ENCODE results near the gene ARHGAP33. TPM values are rescaled to one million over a fixed set of nuclear protein-coding genes. Genes with fewer than 3 reads are reported as not detected.

Gene ARHGAP33
- polyA plus RNA-seq, 1 donor (not counting 4 experiments of a cell fraction or from before 2014, with no cell fraction given): 0.49 TPM

GRCh38 chr19:35801828-35802227 lies 26.5 kb downstream of the ARHGAP33 start:
- no peaks in the 10 kb centered on the region for H4K20me1 ChIP-seq (ENCODE audit: control insufficient read depth, extremely low read depth, insufficient read depth, low read length)
- H3K9me3 ChIP-seq (ENCODE audit: control insufficient read depth, low read depth, low read length): no peaks in the 10 kb centered on the region
- no peaks in the 10 kb centered on the region for H3K4me1 ChIP-seq (ENCODE audit: control insufficient read depth, extremely low read depth, insufficient read depth, low read length)
- no peak for FAIRE-seq
- dilution Hi-C loops (cut with MboI; ENCODE audit: extremely low pct_ligation_motif_present, low sequenced_read_pairs): no loop called here
- TF ChIP-seq EZH2 (IDR thresholded peaks at IDR 0.05; ENCODE audit: low read length): no peak
- TF ChIP-seq CTCF (optimal IDR thresholded peaks at IDR 0.05 in 1 of 3, IDR thresholded peaks at IDR 0.05 in 1 of 3, conservative IDR thresholded peaks at IDR 0.05 in 1 of 3; ENCODE audit: extremely low read depth in 1 of 3, insufficient read depth in 2 of 3, low read length in 3 of 3): no peak
- H3K4me2 ChIP-seq (ENCODE audit: control insufficient read depth, extremely low read depth, insufficient read depth, low read depth, low read length): no peak overlapping the region
- no peak for DNase-seq (ENCODE audit: low read depth, low spot score)
- H3K36me3 ChIP-seq (ENCODE audit: control insufficient read depth in 2 of 2, extremely low read depth in 1 of 2, insufficient read depth in 2 of 2, low read length in 2 of 2): no peaks in the 10 kb centered on the region
- no peak overlapping the region for H3K9ac ChIP-seq (ENCODE audit: control insufficient read depth, extremely low read depth, insufficient read depth, low read length)
- no peaks in the 10 kb centered on the region for H3K9me1 ChIP-seq (ENCODE audit: control insufficient read depth, extremely low read depth, insufficient read depth, low read length)
- H3K4me3 ChIP-seq (ENCODE audit: control insufficient read depth in 2 of 3, extremely low read depth in 1 of 3, insufficient read depth in 2 of 3, low read depth in 1 of 3, low read length in 3 of 3): no peak overlapping the region
- no peak overlapping the region for H3K27ac ChIP-seq (ENCODE audit: control insufficient read depth, insufficient read depth, low read length)
- no peak overlapping the region for H2AFZ ChIP-seq (ENCODE audit: control insufficient read depth, low read length)
- no peaks in the 10 kb centered on the region for H3K79me2 ChIP-seq (ENCODE audit: control insufficient read depth, insufficient read depth, low read length)
- peaks cover 14% of the 10 kb centered on the region for H3K27me3 ChIP-seq (ENCODE audit: control insufficient read depth, extremely low read depth, insufficient read depth, low read length)

DNA sequence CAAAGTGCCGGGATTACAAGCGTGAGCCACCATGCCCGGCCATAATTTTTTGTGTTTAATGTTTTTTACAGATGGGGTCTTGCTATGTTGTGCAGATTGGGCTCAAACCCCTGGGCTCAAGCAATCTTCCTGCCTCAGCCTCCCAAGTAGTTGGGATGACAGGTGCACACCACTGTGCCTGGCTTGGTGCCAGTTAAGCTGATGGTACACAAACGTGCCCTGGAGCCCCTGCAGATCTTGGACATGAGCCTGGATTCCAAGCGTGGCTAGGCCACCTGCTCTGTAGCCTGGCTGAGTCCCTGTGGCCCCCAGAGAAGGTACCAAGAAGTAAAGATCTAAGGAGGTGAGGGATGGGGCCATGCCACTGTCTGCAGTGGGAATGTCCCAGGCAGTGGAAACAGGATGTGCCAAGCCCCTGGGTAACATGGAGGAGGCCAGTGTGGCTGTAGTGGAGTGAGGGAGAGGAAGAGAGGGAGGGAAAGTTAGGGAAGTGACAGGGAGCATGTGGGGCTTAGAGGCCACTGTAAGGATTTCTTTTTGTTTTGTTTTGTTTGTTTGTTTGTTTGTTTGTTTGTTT lies 30.2 kb downstream of the ARHGAP33 start:
- no peaks in the 10 kb centered on the region for H3K9me1 ChIP-seq (ENCODE audit: control insufficient read depth, extremely low read depth, insufficient read depth, low read length)
- no peak overlapping the region for H3K27ac ChIP-seq (ENCODE audit: control insufficient read depth, insufficient read depth, low read length)
- no peaks in the 10 kb centered on the region for H4K20me1 ChIP-seq (ENCODE audit: control insufficient read depth, extremely low read depth, insufficient read depth, low read length)
- H2AFZ ChIP-seq (ENCODE audit: control insufficient read depth, low read length): no peak overlapping the region
- H3K4me2 ChIP-seq (ENCODE audit: control insufficient read depth, extremely low read depth, insufficient read depth, low read depth, low read length): no peak overlapping the region
- H3K9ac ChIP-seq (ENCODE audit: control insufficient read depth, extremely low read depth, insufficient read depth, low read length): no peak overlapping the region
- no peak overlapping the region for H3K4me3 ChIP-seq (ENCODE audit: control insufficient read depth in 2 of 3, extremely low read depth in 1 of 3, insufficient read depth in 2 of 3, low read depth in 1 of 3, low read length in 3 of 3)
- H3K27me3 ChIP-seq (ENCODE audit: control insufficient read depth, extremely low read depth, insufficient read depth, low read length): no peaks in the 10 kb centered on the region
- H3K4me1 ChIP-seq (ENCODE audit: control insufficient read depth, extremely low read depth, insufficient read depth, low read length): no peaks in the 10 kb centered on the region
- H3K36me3 ChIP-seq (ENCODE audit: control insufficient read depth in 2 of 2, extremely low read depth in 1 of 2, insufficient read depth in 2 of 2, low read length in 2 of 2): no peaks in the 10 kb centered on the region
- dilution Hi-C loops (cut with MboI; ENCODE audit: extremely low pct_ligation_motif_present, low sequenced_read_pairs): no loop called here
- TF ChIP-seq CTCF (optimal IDR thresholded peaks at IDR 0.05 in 1 of 3, IDR thresholded peaks at IDR 0.05 in 1 of 3, conservative IDR thresholded peaks at IDR 0.05 in 1 of 3; ENCODE audit: extremely low read depth in 1 of 3, insufficient read depth in 2 of 3, low read length in 3 of 3): no peak
- no peak for TF ChIP-seq EZH2 (IDR thresholded peaks at IDR 0.05; ENCODE audit: low read length)
- FAIRE-seq (no peak), DNase-seq (ENCODE audit: low read depth, low spot score) (no peak)
- no peaks in the 10 kb centered on the region for H3K79me2 ChIP-seq (ENCODE audit: control insufficient read depth, insufficient read depth, low read length)
- no peaks in the 10 kb centered on the region for H3K9me3 ChIP-seq (ENCODE audit: control insufficient read depth, low read depth, low read length)
